SK-N-SH (cell line): Measurements from ENCODE around the gene DOCK10. TPM values are rescaled to one million over a fixed set of nuclear protein-coding genes. Genes with fewer than 3 reads are reported as not detected.

Source experiments
- CTCF ChIA-PET: fragments of 300-600, 350-600 bp; formaldehyde crosslinking; extraction: SDS; loops from one replicate; lab custom pipeline; 2021; lab: Yijun Ruan, JAX
- POLR2A ChIA-PET: fragments of 350-600 bp; sonication (Branson Sonifier 250); formaldehyde crosslinking; extraction: SDS; loops from one replicate; lab custom pipeline; 2020; ENCODE audit warnings: antibody characterized with exemption, inconsistent platforms; lab: Yijun Ruan, JAX
- DNase-seq: peaks from one replicate; pipeline ENCODE4 v3.0.0; 2012
- H2AFZ ChIP-seq: fragments of 200-600 bp; sonication (generic); 2 replicates; pipeline ENCODE4 v1.8.1; 2016; ENCODE audit warnings: antibody characterized with exemption, mild to moderate bottlenecking, low read depth
- H3F3A ChIP-seq: fragments of 200-600 bp; sonication (generic); replicated peaks from 2 replicates; pipeline ENCODE3; 2016; ENCODE audit warnings: antibody characterized with exemption, mild to moderate bottlenecking; ENCODE audit not compliant: insufficient read depth
- H3K27ac ChIP-seq, 2 experiments: fragments of 200-500 bp in 1 of 2; fragments of 200-600 bp in 1 of 2; sonication (Bioruptor generic) in 1 of 2; sonication (generic), shearing (Covaris generic) in 1 of 2; 2 replicates each; pipeline versions ENCODE4 v1.5.1 to v1.6.1; 2014 to 2016; ENCODE audit warnings: low read depth in 2 of 2, inconsistent platforms in 1 of 2, low read length in 1 of 2, mild to moderate bottlenecking in 1 of 2, mixed read lengths in 1 of 2
- H3K27me3 ChIP-seq: fragments of 200-600 bp; sonication (generic), shearing (Covaris generic); 2 replicates; pipeline ENCODE4 v1.6.1; 2016; ENCODE audit warnings: mixed run types; ENCODE audit not compliant: insufficient read depth
- H3K36me3 ChIP-seq, 2 experiments: fragments of 200-500 bp in 1 of 2; fragments of 200-600 bp in 1 of 2; sonication (Bioruptor generic) in 1 of 2; sonication (generic) in 1 of 2; replicated peaks in 1 of 2; 2 replicates each; pipeline versions ENCODE3 to v1.5.1; 2014 to 2016; ENCODE audit warnings: low read length in 1 of 2, mild to moderate bottlenecking in 1 of 2; ENCODE audit not compliant: insufficient read depth in 2 of 2, control insufficient read depth in 1 of 2
- H3K4me1 ChIP-seq, 2 experiments: fragments of 200-500 bp in 1 of 2; fragments of 200-600 bp in 1 of 2; sonication (Bioruptor generic) in 1 of 2; sonication (generic), shearing (Covaris generic) in 1 of 2; 2 replicates each; pipeline versions ENCODE4 v1.5.1 to v1.6.1; 2014 to 2016; ENCODE audit warnings: low read depth in 1 of 2, low read length in 1 of 2, mixed run types in 1 of 2; ENCODE audit not compliant: insufficient read depth in 2 of 2, control insufficient read depth in 1 of 2
- H3K4me2 ChIP-seq: fragments of 200-600 bp; sonication (generic), shearing (Covaris generic); 2 replicates; pipeline ENCODE4 v1.6.1; 2017; ENCODE audit warnings: mixed run types
- H3K4me3 ChIP-seq, 2 experiments: fragments of 200-500 bp in 1 of 2; fragments of 200-600 bp in 1 of 2; sonication (Bioruptor generic) in 1 of 2; sonication (generic), shearing (Covaris generic) in 1 of 2; 2 replicates each; pipeline versions ENCODE4 v1.5.1 to v1.8.1; 2014 to 2016; ENCODE audit warnings: low read depth in 2 of 2, inconsistent platforms in 1 of 2, low read length in 1 of 2, mild to moderate bottlenecking in 1 of 2, mixed read lengths in 1 of 2, moderate library complexity in 1 of 2
- H3K79me2 ChIP-seq: fragments of 200-600 bp; sonication (generic); 2 replicates; pipeline ENCODE4 v1.8.1; 2017; ENCODE audit warnings: mild to moderate bottlenecking; ENCODE audit not compliant: insufficient read depth
- H3K9ac ChIP-seq: fragments of 200-600 bp; sonication (generic); 2 replicates; pipeline ENCODE4 v1.6.1; 2017; ENCODE audit warnings: mixed run types
- H3K9me2 ChIP-seq: fragments of 200-600 bp; sonication (generic); 2 replicates; pipeline ENCODE4 v1.6.1; 2017; ENCODE audit warnings: mixed run types
- H3K9me3 ChIP-seq: fragments of 200-600 bp; sonication (generic); 2 replicates; pipeline ENCODE4 v1.6.1; 2017; ENCODE audit warnings: mixed run types, mild to moderate bottlenecking, moderate library complexity
- H4K20me1 ChIP-seq: fragments of 200-600 bp; sonication (generic); 2 replicates; pipeline ENCODE4 v1.6.1; 2017; ENCODE audit warnings: mild to moderate bottlenecking, mixed run types; ENCODE audit not compliant: insufficient read depth
- ELF1 ChIP-seq: IDR thresholded peaks from 2 replicates; pipeline ENCODE4 v1.4.0; 2012
- FOXM1 ChIP-seq: IDR thresholded peaks from 2 replicates; pipeline ENCODE4 v1.4.0; 2012; ENCODE audit warnings: low read depth, mild to moderate bottlenecking
- GABPA ChIP-seq: IDR thresholded peaks from 2 replicates; pipeline ENCODE4 v1.4.0; 2012; ENCODE audit warnings: low read depth, mild to moderate bottlenecking
- GATA2 ChIP-seq: sonication (generic); formaldehyde crosslinking; IDR thresholded peaks from 2 replicates; pipeline ENCODE4 v1.5.0; 2020; ENCODE audit warnings: mild to moderate bottlenecking, missing genetic modification reagents
- IRF3 ChIP-seq: fragments of 150-350 bp; IDR thresholded peaks from 2 replicates; pipeline ENCODE4 v1.6.1; 2016; ENCODE audit warnings: mild to moderate bottlenecking, low read depth, low read length
- JUND ChIP-seq: IDR thresholded peaks from 2 replicates; pipeline ENCODE4 v1.4.0; 2012
- MEF2A ChIP-seq: IDR thresholded peaks from 2 replicates; pipeline ENCODE4 v1.4.0; 2012; ENCODE audit warnings: low read depth, borderline replicate concordance
- NRF1 ChIP-seq: IDR thresholded peaks from 2 replicates; pipeline ENCODE4 v1.6.1; 2012; ENCODE audit warnings: low read depth, mild to moderate bottlenecking, low read length
- POLR2AphosphoS5 ChIP-seq: IDR thresholded peaks from 2 replicates; pipeline ENCODE4 v1.6.1; 2012; ENCODE audit warnings: low read depth, low read length
- RFX5 ChIP-seq: IDR thresholded peaks from 2 replicates; pipeline ENCODE4 v1.6.1; 2012; ENCODE audit warnings: mild to moderate bottlenecking, improper control_type of control experiment, low read length
- RXRA ChIP-seq: IDR thresholded peaks from 2 replicates; pipeline ENCODE4 v1.4.0; 2012; ENCODE audit warnings: low read depth, mild to moderate bottlenecking, borderline replicate concordance
- WGBS: methylation state at CpG from one replicate; pipeline ENCODE4 v1.1.6; 2017; ENCODE audit warnings: low lambda C conversion rate; 5-methylcytosine and 5-hydroxymethylcytosine counted together
- polyA plus RNA-seq, 3 experiments: library from polyadenylated mRNA; depleted of rRNA; stranded (reverse); fragments of >200 nt; gene quantifications; 2 replicates each; pipeline ENCODE4 v1.2.3, GENCODE V29; 2012
- TF ChIP-seq, protein P1 (sequence below): fragments of 200-600 bp; sonication (generic); IDR thresholded peaks from 2 replicates; pipeline ENCODE4 v1.6.1; 2017; ENCODE audit warnings: antibody characterized with exemption, mild to moderate bottlenecking, moderate library complexity
- TF ChIP-seq, protein P2 (sequence below): IDR thresholded peaks from 2 replicates; pipeline ENCODE4 v1.4.0; 2012; ENCODE audit warnings: low read depth, borderline replicate concordance
- TF ChIP-seq, protein P3 (sequence below): IDR thresholded peaks from 2 replicates; pipeline ENCODE4 v1.6.1; 2012; ENCODE audit warnings: mild to moderate bottlenecking, low read depth, low read length, moderate library complexity
- TF ChIP-seq, protein P4 (sequence below): IDR thresholded peaks from 2 replicates; pipeline ENCODE4 v1.4.0; 2012; ENCODE audit warnings: low read depth

Gene DOCK10
- polyA plus RNA-seq, 1 of the 3 experiments (the other 2 are of a cell fraction) = 24.1 TPM

- 23% methylated on average over 10 of the region's 10 CpGs for WGBS
- Histone ChIP-seq H4K20me1 (no peaks in the 10 kb centered on the region), H3K36me3 (no peaks in the 10 kb centered on the region), H3K4me2 (peak overlapping the region; percentile 84), H3K9me3 (no peaks in the 10 kb centered on the region), H3K79me2 (peaks cover 51% of the 10 kb centered on the region), H3K4me1 (peaks cover 11 to 20% of the 10 kb centered on the region in 2 experiments; a peak in 3 of 4 replicates), H3K27ac (peak overlapping the region; percentile 87 to 99), H3F3A (peaks cover 29% of the 10 kb centered on the region), H3K4me3 (peak overlapping the region; percentile 46 to 57), H2AFZ (peak overlapping the region; percentile 36), H3K9me2 (no peaks in the 10 kb centered on the region), H3K9ac (peak overlapping the region; percentile 38; the same call in 1 of the 2 replicates), H3K27me3 (no peaks in the 10 kb centered on the region)
- ChIA-PET POLR2A (interaction anchor here (0.6 to 1.0 kb wide), 4 partner anchors 12 to 1453 kb away, joined by 3 to 5 read pairs (median 3); no protein-coding TSS in a partner anchor), CTCF (interaction anchor here (1.0 to 1.2 kb wide), 2 partner anchors 19 to 107 kb away, joined by 3 to 4 read pairs; no protein-coding TSS in a partner anchor)
- TF ChIP-seq, protein P1, sequence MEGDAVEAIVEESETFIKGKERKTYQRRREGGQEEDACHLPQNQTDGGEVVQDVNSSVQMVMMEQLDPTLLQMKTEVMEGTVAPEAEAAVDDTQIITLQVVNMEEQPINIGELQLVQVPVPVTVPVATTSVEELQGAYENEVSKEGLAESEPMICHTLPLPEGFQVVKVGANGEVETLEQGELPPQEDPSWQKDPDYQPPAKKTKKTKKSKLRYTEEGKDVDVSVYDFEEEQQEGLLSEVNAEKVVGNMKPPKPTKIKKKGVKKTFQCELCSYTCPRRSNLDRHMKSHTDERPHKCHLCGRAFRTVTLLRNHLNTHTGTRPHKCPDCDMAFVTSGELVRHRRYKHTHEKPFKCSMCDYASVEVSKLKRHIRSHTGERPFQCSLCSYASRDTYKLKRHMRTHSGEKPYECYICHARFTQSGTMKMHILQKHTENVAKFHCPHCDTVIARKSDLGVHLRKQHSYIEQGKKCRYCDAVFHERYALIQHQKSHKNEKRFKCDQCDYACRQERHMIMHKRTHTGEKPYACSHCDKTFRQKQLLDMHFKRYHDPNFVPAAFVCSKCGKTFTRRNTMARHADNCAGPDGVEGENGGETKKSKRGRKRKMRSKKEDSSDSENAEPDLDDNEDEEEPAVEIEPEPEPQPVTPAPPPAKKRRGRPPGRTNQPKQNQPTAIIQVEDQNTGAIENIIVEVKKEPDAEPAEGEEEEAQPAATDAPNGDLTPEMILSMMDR = no peak
- TF ChIP-seq JUND (no peak), MEF2A (no peak), NRF1 (no peak), POLR2AphosphoS5 (no peak), GATA2 (CRISPR knock-in tag) (peak; percentile 39), GABPA (no peak), RXRA (no peak), IRF3 (no peak), ELF1 (no peak), RFX5 (no peak), FOXM1 (no peak)
- TF ChIP-seq, protein P2, sequence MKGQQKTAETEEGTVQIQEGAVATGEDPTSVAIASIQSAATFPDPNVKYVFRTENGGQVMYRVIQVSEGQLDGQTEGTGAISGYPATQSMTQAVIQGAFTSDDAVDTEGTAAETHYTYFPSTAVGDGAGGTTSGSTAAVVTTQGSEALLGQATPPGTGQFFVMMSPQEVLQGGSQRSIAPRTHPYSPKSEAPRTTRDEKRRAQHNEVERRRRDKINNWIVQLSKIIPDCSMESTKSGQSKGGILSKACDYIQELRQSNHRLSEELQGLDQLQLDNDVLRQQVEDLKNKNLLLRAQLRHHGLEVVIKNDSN = peak; percentile 33; the same call in 1 of the 2 replicates
- TF ChIP-seq, protein P3, sequence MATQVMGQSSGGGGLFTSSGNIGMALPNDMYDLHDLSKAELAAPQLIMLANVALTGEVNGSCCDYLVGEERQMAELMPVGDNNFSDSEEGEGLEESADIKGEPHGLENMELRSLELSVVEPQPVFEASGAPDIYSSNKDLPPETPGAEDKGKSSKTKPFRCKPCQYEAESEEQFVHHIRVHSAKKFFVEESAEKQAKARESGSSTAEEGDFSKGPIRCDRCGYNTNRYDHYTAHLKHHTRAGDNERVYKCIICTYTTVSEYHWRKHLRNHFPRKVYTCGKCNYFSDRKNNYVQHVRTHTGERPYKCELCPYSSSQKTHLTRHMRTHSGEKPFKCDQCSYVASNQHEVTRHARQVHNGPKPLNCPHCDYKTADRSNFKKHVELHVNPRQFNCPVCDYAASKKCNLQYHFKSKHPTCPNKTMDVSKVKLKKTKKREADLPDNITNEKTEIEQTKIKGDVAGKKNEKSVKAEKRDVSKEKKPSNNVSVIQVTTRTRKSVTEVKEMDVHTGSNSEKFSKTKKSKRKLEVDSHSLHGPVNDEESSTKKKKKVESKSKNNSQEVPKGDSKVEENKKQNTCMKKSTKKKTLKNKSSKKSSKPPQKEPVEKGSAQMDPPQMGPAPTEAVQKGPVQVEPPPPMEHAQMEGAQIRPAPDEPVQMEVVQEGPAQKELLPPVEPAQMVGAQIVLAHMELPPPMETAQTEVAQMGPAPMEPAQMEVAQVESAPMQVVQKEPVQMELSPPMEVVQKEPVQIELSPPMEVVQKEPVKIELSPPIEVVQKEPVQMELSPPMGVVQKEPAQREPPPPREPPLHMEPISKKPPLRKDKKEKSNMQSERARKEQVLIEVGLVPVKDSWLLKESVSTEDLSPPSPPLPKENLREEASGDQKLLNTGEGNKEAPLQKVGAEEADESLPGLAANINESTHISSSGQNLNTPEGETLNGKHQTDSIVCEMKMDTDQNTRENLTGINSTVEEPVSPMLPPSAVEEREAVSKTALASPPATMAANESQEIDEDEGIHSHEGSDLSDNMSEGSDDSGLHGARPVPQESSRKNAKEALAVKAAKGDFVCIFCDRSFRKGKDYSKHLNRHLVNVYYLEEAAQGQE = peak; percentile 88
- TF ChIP-seq, protein P4, sequence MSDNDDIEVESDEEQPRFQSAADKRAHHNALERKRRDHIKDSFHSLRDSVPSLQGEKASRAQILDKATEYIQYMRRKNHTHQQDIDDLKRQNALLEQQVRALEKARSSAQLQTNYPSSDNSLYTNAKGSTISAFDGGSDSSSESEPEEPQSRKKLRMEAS = no peak
- peak; percentile 36 for DNase-seq
Observed at GRCh38 chr2:224982226-224982625, 60.0 kb downstream of the DOCK10 start.
